HEK293 (cell line): ENCODE measurements around the gene SLC25A31.

Experiments used
- KLF7 ChIP-seq: fragments of 450-650 bp; formaldehyde crosslinking; IDR thresholded peaks from 2 replicates; pipeline ENCODE4 v1.5.1; 2016; ENCODE audit warnings: missing biosample characterization, missing genetic modification characterization, borderline replicate concordance
- ZNF140 ChIP-seq: fragments of 450-650 bp; formaldehyde crosslinking; IDR thresholded peaks from 2 replicates; pipeline ENCODE4 v1.5.1; 2016; ENCODE audit warnings: missing biosample characterization, missing genetic modification characterization
- ZNF157 ChIP-seq: fragments of 450-650 bp; formaldehyde crosslinking; IDR thresholded peaks from 2 replicates; pipeline ENCODE4 v1.5.1; 2016; ENCODE audit warnings: missing biosample characterization, missing genetic modification characterization
- ZNF24 ChIP-seq: fragments of 450-650 bp; formaldehyde crosslinking; IDR thresholded peaks from 2 replicates; pipeline ENCODE4 v1.5.1; 2016; ENCODE audit warnings: missing biosample characterization, missing genetic modification characterization
- ZSCAN16 ChIP-seq: fragments of 450-650 bp; formaldehyde crosslinking; IDR thresholded peaks from 2 replicates; pipeline ENCODE4 v1.5.1; 2016; ENCODE audit warnings: missing biosample characterization, missing genetic modification characterization
- TF ChIP-seq, protein P1 (sequence below): fragments of 450-650 bp; formaldehyde crosslinking; IDR thresholded peaks from 2 replicates; pipeline ENCODE4 v1.5.1; 2016; ENCODE audit warnings: missing biosample characterization, missing genetic modification characterization

DNA sequence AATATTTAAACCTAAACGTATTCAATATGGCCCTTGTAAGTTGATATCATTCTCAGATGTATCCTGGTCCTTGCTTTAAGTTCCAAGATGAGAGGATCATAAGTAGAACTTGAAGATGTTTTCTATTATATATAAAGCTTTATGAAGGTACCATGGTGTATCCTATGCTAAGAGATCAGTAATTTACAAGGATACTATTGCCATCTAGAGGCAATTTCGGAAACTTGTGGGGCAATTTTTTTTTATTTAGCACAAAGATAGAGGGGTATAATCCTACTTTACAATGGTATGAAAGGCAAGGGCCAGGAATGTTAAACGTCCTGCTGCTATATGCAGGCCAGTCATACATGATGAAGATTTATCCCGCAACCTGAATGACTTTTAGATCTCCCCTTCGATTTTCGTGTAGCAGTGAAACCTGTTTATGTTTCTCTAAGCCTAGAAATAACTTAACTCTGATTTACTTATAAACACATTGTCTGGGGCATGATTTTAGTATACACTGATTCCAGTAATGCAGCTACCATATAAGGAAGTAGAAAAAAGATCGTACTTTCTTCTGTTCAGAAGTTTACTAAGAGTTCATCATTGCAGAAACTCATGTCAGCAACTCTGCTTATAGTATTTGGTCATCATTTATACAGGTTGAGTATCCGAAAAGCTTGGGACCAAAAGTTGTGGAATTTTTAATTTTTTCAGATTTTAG lies 2.6 kb downstream of the SLC25A31 start:
- TF ChIP-seq ZNF157 = no peak
- no peak for TF ChIP-seq ZNF24 (tag by site-specific recombination)
- no peak for TF ChIP-seq KLF7 (tag by site-specific recombination)
- no peak for TF ChIP-seq ZSCAN16 (tag by site-specific recombination)
- TF ChIP-seq, protein P1, sequence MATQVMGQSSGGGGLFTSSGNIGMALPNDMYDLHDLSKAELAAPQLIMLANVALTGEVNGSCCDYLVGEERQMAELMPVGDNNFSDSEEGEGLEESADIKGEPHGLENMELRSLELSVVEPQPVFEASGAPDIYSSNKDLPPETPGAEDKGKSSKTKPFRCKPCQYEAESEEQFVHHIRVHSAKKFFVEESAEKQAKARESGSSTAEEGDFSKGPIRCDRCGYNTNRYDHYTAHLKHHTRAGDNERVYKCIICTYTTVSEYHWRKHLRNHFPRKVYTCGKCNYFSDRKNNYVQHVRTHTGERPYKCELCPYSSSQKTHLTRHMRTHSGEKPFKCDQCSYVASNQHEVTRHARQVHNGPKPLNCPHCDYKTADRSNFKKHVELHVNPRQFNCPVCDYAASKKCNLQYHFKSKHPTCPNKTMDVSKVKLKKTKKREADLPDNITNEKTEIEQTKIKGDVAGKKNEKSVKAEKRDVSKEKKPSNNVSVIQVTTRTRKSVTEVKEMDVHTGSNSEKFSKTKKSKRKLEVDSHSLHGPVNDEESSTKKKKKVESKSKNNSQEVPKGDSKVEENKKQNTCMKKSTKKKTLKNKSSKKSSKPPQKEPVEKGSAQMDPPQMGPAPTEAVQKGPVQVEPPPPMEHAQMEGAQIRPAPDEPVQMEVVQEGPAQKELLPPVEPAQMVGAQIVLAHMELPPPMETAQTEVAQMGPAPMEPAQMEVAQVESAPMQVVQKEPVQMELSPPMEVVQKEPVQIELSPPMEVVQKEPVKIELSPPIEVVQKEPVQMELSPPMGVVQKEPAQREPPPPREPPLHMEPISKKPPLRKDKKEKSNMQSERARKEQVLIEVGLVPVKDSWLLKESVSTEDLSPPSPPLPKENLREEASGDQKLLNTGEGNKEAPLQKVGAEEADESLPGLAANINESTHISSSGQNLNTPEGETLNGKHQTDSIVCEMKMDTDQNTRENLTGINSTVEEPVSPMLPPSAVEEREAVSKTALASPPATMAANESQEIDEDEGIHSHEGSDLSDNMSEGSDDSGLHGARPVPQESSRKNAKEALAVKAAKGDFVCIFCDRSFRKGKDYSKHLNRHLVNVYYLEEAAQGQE = no peak
- no peak for TF ChIP-seq ZNF140 (tag by site-specific recombination)
